Activated T-cell treated with anti-CD3 and anti-CD28 coated beads for 4 hours (primary cell): ENCODE measurements around the gene AMFR.
A peak's percentile ranks its signal among the peaks of the same experiment; 100 is the strongest.

ENCODE experiments used
- DNase-seq: peaks from one replicate; pipeline ENCODE4 v3.0.0-alpha.2; 2020

AMFR gene

GRCh38 chr16:56362057-56362655, 63.2 kb downstream of the AMFR start:
- no peak for DNase-seq

GRCh38 chr16:56360117-56361008, 65.0 kb downstream of the AMFR start:
- DNase-seq: no peak

GRCh38 chr16:56357765-56358322, 67.5 kb downstream of the AMFR start:
- no peak for DNase-seq

DNA sequence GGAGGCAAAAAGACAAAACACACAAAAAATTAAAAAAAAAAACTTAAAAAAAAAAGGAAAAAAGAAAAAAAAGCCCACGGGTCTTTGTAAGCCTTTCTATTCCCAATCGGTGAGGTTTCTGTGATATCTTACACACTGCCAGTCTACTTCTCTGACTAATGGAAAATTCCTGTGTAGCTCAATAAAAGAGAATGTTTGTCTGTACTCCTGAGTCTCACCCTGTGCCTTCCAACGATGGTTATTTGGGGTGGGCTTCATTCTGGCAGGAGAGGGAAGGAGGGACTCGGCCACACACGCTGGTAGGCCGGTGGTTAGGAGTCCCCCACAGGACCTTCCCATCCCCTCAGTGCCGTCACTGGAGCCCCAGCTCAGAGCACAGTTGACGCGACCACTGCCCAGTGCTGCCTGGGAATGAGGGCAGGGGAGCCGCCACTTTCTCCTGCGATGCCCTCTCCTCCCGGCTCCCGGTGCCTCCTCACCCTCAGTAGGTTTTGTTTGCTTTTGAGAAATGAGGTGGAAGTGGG, 68.0 kb downstream of the AMFR start:
- no peak for DNase-seq

DNA sequence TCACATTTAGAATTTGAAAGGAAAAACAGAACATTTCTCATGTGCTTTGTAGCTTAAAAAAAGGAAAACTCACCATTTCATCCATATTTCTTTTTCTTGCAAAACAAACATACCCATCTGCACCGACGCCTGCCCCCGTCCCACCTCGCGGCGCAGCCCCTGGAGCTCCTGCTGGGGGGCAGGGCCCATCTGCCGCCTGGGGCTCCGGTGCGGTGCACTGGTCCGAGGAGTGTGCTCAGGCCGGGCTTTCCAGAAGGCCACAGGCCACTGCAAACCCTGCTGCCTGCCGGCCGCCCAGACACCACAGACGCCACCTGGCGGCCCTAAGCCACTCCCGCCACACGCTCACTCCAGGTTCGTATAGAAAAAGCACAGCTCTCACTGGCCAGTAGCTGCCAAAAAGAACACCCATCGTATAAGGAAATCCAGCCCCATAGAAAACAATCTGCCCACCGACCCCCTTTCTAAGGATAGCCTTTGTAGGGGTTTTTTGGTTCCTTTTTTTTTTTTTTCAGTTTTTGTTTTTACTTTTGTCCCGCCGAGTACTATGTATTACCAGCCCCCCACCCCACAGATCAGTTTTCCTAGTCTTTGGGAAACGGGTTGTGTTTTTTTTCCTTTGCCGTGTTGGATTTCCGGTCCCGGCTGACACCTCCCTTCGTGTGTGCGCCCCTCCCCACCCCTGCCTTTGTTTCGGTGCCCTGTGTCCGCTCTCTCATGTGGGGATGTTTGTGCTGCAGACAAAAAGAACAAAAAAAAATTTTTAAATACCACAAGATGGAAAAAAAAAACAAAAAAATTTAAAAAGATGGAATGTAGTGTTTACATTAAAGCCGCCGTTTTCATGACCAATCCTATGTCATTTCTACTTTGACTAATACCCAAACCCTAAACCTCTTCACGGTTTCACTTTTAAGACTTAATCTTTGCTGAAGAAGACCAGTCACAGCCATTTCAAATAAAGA, 68.8 kb downstream of the AMFR start:
- peak; percentile 18 for DNase-seq

DNA sequence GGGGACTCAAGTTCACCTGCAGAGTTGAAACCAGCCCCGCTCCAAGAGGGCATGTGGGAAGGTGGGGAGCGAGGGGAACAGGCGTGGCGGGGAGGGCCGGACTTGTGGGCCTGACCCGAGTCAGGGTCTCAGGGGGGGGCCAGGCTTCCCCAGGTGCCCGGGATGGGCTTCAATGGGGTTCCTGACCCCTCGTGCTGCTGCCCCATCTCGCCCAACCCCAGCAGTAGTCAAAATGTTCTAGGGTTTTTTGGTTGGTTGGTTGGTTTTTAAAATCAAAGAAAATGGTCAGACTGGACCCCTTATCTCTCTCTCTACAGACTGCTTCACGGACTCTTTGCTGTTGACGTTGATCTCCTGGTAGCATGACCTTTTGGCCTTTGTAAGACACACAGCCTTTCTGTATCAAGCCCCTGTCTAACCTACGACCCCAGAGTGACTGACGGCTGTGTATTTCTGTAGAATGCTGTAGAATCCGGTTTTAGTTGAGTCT, 69.5 kb downstream of the AMFR start:
- DNase-seq: no peak

- no peak for DNase-seq
Measured at GRCh38 chr16:56355221-56355620, 70.1 kb downstream of the AMFR start.

- DNase-seq: no peak
Measured at GRCh38 chr16:56354746-56355145, 70.6 kb downstream of the AMFR start.

DNA sequence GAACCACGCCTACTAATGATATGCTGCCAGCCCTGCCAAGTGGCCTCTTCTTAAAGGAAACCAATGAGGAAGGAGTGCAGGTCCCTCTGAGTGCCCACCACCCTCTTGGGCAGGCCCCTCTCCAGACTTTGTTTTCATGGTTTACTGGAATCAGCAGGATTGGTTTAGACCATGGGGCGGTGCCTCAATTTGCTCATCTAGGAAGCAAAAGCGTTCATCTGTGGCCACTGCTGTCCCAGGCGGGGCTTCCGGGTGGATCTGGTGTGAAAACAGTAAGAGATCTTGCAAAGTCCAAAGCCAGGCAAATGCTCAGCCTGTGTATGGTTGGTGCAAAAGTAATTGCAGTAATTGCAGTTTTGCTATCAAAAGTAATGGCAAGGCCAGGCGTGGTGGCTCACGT, 71.3 kb downstream of the AMFR start:
- no peak for DNase-seq

DNA sequence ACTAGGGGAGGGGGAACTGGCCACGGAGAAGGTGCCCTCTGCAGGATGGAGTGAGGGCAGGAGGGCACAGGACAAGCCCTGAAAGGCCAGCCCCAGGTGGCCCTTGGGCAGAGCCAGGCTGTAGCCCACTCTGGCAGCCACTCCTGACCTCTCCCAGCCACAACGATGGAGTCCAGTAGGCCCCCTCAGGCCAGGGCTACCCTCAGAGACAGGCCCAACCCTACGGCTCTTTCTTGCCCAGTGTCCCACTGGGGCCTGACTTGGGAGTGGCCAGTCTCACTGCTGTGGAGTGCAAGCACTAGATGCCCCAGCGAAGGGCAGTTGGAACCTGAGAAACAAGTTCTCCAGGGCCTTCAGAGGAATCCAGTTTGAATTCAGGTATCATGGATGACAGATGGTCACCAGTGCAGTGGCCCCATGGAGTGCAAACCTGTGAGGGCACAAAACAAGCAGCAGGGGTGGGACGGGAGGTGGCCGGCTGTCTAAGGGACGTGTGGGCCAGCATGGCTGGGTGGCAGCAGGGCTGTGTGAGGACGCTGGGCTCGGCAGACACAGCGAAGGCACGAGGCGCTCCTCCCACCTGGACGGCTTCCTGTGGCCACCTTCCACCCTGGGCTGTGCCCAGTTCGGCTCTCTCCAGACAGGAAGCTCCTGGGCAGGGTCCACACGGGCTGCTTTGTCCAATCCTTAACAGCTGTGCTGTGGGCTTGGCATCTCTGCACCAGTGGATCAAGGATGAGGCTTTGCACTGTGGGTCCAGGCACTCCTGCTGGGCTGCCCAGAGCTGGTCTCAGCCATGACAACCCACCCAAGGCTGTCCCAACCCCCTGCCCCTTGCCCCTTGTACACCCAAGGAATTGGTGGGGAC, 72.1 kb downstream of the AMFR start:
- DNase-seq: no peak

GRCh38 chr16:56352351-56353053, 72.8 kb downstream of the AMFR start:
- no peak for DNase-seq

GRCh38 chr16:56351481-56351880, 73.9 kb downstream of the AMFR start:
- DNase-seq: no peak

GRCh38 chr16:56350491-56351405, 74.6 kb downstream of the AMFR start:
- no peak for DNase-seq

GRCh38 chr16:56349711-56350161, 75.6 kb downstream of the AMFR start:
- no peak for DNase-seq

DNA sequence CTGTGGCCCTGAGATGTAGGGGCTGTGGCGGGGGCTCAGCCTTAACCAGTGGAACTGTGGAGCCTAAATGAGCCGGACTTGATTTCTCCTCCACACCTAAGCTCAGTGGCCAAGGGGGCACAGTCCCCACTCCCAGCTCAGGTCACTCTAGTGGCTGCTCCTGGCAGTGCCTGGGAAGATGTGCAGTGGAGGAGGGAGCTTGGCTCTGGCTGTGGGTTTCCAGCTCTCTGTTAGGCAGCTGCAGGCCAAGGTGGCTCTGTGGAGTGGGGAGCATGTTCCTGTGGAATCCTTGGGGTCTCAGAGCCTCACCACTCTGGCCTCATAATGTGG, 76.3 kb downstream of the AMFR start:
- DNase-seq: no peak

DNA sequence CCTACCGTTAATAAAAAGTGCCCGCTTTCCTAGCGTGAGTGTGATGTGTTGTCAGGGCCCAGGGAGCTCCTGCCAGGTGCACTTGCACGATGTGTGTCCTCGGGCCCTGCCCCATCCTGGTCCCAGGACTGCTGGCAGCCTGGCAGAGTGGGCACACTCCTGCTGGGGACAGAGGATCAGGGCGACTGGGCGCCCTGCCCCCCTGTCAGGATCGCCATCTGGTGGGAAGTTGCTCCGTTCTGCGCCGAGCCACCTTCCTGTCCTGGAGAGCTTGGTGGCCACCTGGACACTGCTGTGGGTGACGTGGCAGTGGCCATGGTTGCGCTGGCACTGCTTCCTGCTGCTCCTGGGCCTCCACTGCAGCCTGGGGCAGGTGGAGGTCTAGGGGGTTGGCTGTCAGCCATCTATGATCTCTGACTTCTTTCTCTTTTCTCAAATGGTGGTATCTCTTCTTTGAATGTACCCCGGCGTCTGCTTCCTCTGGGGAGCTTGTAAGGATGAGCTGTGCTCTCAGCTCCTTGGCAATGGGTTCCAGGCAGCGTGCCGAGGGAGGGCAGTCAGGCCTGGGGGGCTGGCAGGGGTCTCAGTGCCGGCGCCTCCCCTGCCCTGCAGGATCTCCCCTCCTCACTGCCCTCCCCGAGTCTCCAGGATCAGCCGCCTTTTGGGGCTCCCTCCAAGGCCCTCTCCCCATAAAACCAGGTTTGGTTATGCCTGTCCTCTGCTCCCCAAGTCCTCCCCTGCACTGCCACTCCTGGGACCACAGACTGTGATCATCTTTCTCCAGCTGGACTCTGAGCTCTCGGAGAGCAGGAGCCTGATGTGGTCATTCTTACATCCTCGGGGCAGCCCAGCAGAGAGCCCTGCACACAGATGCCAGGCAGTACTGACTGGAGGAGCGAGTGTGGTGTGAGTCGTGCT, 76.9 kb downstream of the AMFR start:
- no peak for DNase-seq

- no peak for DNase-seq
Measured at GRCh38 chr16:56347670-56348069, 77.7 kb downstream of the AMFR start.

- no peak for DNase-seq
Measured at GRCh38 chr16:56347166-56347565, 78.2 kb downstream of the AMFR start.
